Uterus (tissue), 4 donors: ENCODE results near the gene ASIC2. TPM values are rescaled to one million over a fixed set of nuclear protein-coding genes. Genes with fewer than 3 reads are reported as not detected.

Source experiments
- DNase-seq, 2 donors: peaks; one replicate each; pipeline ENCODE4 v3.0.0-alpha.2; 2019 to 2020
- H3K27ac ChIP-seq, 2 donors: fragments of 200-600 bp; sonication (generic); 1 replicate in 1 of 2; 2 replicates in 1 of 2; pipeline ENCODE4 v1.5.1; 2016 to 2018
- H3K27me3 ChIP-seq, 2 donors: fragments of 200-600 bp; sonication (generic); one replicate each; pipeline ENCODE4 v1.5.1; 2018 to 2019; ENCODE audit warnings: control low read depth in 1 of 2
- H3K36me3 ChIP-seq, 2 donors: fragments of 200-600 bp; sonication (generic); one replicate each; pipeline ENCODE4 v1.5.1; 2019; ENCODE audit warnings: control low read depth in 1 of 2
- H3K4me1 ChIP-seq, 2 donors: fragments of 200-600 bp; sonication (generic); one replicate each; pipeline ENCODE4 v1.5.1; 2018 to 2019; ENCODE audit warnings: control low read depth in 1 of 2
- H3K4me3 ChIP-seq, 2 donors: fragments of 200-600 bp; sonication (generic); 1 replicate in 1 of 2; 2 replicates in 1 of 2; pipeline ENCODE4 v1.5.1; 2018 to 2019; ENCODE audit warnings: mild to moderate bottlenecking in 1 of 2
- H3K9me3 ChIP-seq, 2 donors: fragments of 200-600 bp; sonication (generic); one replicate each; pipeline ENCODE4 v1.5.1; 2019; ENCODE audit warnings: control low read depth in 1 of 2
- POLR2A ChIP-seq, 2 donors: fragments of 450-650 bp; IDR thresholded peaks; one replicate each; pipeline ENCODE4 v1.6.1; 2016; ENCODE audit warnings: antibody characterized with exemption in 2 of 2, mild to moderate bottlenecking in 1 of 2, moderate library complexity in 1 of 2
- intact Hi-C: fragments of 100-400 bp; cut with DNase I; formaldehyde crosslinking; loops from one replicate; pipeline ENCODE4 v1.15.1; 2023; ENCODE audit warnings: low total_unique reads
- total RNA-seq, 4 donors: library from RNA; depleted of rRNA in 3 of 4; stranded (reverse); fragments of >200 nt in 3 of 4; gene quantifications; one replicate each; pipeline versions ENCODE4 v1.1.0 to v1.2.4, GENCODE V29; 2014 to 2023
- TF ChIP-seq, protein P1 (sequence below), 4 experiments: fragments of 200-600 bp in 2 of 4; fragments of 450-650 bp in 2 of 4; sonication (generic) in 2 of 4; IDR thresholded peaks; one replicate each; pipeline ENCODE4 v1.5.1; 2016 to 2019; ENCODE audit warnings: antibody characterized with exemption in 4 of 4, mild to moderate bottlenecking in 2 of 4, moderate library complexity in 1 of 4
- donor health status: DM: yes; HTN: yes; CAD: no.

The ASIC2 gene
- total RNA-seq, 4 donors from 2014 or later, result 1.2 to 1.4 TPM; not detected in 2

- Histone ChIP-seq H3K4me3 (no peak overlapping the region), H3K4me1 (no peaks in the 10 kb centered on the region), H3K27me3 (no peaks in the 10 kb centered on the region), H3K9me3 (no peaks in the 10 kb centered on the region), H3K27ac (no peak overlapping the region), H3K36me3 (no peaks in the 10 kb centered on the region)
- no peak for TF ChIP-seq POLR2A (IDR thresholded peaks at IDR 0.05)
- TF ChIP-seq, protein P1, sequence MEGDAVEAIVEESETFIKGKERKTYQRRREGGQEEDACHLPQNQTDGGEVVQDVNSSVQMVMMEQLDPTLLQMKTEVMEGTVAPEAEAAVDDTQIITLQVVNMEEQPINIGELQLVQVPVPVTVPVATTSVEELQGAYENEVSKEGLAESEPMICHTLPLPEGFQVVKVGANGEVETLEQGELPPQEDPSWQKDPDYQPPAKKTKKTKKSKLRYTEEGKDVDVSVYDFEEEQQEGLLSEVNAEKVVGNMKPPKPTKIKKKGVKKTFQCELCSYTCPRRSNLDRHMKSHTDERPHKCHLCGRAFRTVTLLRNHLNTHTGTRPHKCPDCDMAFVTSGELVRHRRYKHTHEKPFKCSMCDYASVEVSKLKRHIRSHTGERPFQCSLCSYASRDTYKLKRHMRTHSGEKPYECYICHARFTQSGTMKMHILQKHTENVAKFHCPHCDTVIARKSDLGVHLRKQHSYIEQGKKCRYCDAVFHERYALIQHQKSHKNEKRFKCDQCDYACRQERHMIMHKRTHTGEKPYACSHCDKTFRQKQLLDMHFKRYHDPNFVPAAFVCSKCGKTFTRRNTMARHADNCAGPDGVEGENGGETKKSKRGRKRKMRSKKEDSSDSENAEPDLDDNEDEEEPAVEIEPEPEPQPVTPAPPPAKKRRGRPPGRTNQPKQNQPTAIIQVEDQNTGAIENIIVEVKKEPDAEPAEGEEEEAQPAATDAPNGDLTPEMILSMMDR (IDR thresholded peaks at IDR 0.05), result no peak
- DNase-seq, result no peak
- intact Hi-C loops, result no loop called here
Measured at GRCh38 chr17:33330877-33331276, 37.8 kb upstream of the ASIC2 start.

GRCh38 chr17:33328129-33328528, 35.0 kb upstream of the ASIC2 start:
- no peak for DNase-seq
- Histone ChIP-seq H3K9me3 (no peaks in the 10 kb centered on the region), H3K4me3 (no peak overlapping the region), H3K4me1 (no peaks in the 10 kb centered on the region), H3K27ac (no peak overlapping the region), H3K27me3 (no peaks in the 10 kb centered on the region), H3K36me3 (no peaks in the 10 kb centered on the region)
- TF ChIP-seq, protein P1 (IDR thresholded peaks at IDR 0.05), result no peak
- no peak for TF ChIP-seq POLR2A (IDR thresholded peaks at IDR 0.05)
- intact Hi-C loops, result no loop called here

DNA sequence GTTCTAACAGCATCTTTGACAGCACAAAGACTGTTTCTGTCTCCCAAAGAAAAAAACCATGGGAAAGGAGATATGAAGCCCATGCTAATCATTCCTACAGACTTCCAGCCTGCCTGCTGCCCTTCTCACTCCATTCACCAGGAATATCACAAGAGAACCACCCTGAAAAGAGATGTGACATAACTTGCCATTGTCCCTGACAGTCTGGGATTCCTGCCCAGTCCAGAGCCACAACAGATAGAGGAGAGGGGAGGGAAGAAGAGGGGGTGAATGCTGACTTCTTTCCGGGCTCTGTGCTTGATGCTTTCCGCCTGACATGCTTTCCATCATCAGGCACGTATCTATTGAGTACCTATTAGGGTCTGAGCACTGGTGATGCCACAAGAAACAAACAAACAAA, 31.6 kb upstream of the ASIC2 start:
- DNase-seq, result no peak
- TF ChIP-seq, protein P1 (IDR thresholded peaks at IDR 0.05), result no peak
- TF ChIP-seq POLR2A (IDR thresholded peaks at IDR 0.05), result no peak
- H3K9me3 ChIP-seq, result no peaks in the 10 kb centered on the region
- no peaks in the 10 kb centered on the region for H3K4me1 ChIP-seq
- intact Hi-C loops, result no loop called here
- H3K27ac ChIP-seq, result no peak overlapping the region
- no peak overlapping the region for H3K4me3 ChIP-seq
- no peaks in the 10 kb centered on the region for H3K27me3 ChIP-seq
- no peaks in the 10 kb centered on the region for H3K36me3 ChIP-seq

DNA sequence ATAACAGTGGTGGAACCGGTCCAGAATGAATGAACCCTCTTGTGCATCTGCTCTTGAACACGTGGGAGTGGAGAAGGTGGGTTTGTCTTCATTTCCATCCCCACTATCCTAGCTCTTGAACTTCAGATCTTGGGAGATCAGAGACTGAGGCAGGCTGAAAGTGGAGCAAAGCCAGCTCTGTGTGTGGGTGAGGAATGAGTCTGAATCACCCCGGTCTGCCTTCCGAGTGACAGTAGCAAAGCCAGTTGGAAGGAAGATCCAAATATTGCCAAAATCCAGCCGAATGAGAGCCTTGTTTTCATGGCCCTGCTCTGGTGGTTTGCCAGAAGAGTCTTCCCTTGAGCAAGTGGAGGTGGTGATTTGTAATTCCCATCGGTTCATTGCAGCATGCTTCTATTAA, 29.0 kb upstream of the ASIC2 start:
- Histone ChIP-seq H3K27ac (no peak overlapping the region), H3K4me3 (no peak overlapping the region), H3K27me3 (no peaks in the 10 kb centered on the region), H3K4me1 (no peaks in the 10 kb centered on the region), H3K9me3 (no peaks in the 10 kb centered on the region), H3K36me3 (no peaks in the 10 kb centered on the region)
- TF ChIP-seq, protein P1 (IDR thresholded peaks at IDR 0.05), result no peak
- TF ChIP-seq POLR2A (IDR thresholded peaks at IDR 0.05), result no peak
- DNase-seq, result no peak
- intact Hi-C loops, result no loop called here

DNA sequence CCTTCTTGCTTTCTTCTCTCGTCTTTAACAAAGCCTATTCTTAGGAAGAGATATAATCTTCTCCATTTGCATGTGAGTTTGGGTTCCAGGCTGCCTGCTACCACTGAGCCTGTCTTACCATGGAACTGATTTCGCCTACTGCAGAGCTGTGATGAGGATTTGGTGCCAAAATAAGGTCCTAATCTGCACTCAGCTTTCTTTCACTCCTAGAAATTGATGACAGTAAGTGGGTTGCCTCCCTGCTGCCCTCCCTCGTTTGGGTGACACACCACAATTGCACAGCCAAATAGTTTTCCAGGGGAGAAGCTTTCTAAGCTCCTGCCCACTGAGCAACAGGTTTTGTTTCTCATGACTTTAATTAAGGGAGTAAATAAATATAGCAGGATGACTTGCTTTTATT, 25.1 kb upstream of the ASIC2 start:
- no peaks in the 10 kb centered on the region for H3K9me3 ChIP-seq
- H3K27me3 ChIP-seq, result no peaks in the 10 kb centered on the region
- intact Hi-C loops, result no loop called here
- no peaks in the 10 kb centered on the region for H3K36me3 ChIP-seq
- DNase-seq, result no peak
- no peaks in the 10 kb centered on the region for H3K4me1 ChIP-seq
- H3K4me3 ChIP-seq, result no peak overlapping the region
- H3K27ac ChIP-seq, result no peak overlapping the region
- TF ChIP-seq, protein P1 (IDR thresholded peaks at IDR 0.05), result no peak
- TF ChIP-seq POLR2A (IDR thresholded peaks at IDR 0.05), result no peak
